HK-2 (cell line): ENCODE results near the gene SBK2.
A peak's percentile ranks its signal among the peaks of the same experiment; 100 is the strongest.
"Not testable (repeated sequence)": the region's sequence is repeated elsewhere in the genome, so short reads cannot be mapped to it uniquely, and the experiment has no call there.

Experiments used
- DNase-seq: peaks from one replicate; pipeline ENCODE4 v3.0.0-alpha.2; 2018; ENCODE audit not compliant: unreplicated experiment

SBK2 gene

DNA sequence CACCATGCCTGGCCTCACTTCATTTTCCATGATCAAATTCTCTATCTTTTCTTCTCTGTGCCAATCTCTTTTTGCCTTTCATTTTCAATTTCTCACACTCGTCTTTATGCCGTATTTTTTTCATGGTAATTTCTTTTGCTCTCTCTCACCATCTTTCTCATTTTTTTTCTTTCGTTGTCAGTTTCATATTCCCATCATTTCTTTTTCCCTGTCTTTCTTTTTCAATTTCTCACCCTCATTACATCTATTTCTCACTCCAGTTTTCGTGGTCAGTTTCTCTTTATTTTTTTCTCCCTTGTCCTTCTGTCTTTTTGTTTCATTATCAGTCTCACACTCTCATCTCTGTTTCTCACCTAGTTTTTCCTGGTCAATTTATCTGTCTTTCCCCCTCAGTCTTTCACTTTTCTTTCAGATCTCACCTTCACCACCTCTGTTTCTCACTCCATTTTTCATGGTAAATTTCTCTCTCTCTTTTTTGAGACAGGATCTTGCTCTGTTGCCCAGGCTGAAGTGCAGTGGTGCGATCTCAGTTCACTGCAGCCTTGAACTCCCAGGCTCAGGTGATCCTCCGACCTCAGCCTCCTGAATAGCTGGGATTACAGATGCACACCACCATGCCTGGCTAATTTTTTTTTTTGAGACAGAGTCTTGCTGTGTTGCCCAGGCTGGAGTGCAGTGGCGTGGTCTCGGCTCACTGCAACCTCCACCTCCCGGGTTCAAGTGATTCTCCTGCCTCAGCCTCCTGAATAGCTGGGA is 34.6 kb downstream of the SBK2 start:
- DNase-seq, result no peak

- no peak for DNase-seq
Measured at GRCh38 chr19:55500368-55500952, 36.5 kb downstream of the SBK2 start.

DNA sequence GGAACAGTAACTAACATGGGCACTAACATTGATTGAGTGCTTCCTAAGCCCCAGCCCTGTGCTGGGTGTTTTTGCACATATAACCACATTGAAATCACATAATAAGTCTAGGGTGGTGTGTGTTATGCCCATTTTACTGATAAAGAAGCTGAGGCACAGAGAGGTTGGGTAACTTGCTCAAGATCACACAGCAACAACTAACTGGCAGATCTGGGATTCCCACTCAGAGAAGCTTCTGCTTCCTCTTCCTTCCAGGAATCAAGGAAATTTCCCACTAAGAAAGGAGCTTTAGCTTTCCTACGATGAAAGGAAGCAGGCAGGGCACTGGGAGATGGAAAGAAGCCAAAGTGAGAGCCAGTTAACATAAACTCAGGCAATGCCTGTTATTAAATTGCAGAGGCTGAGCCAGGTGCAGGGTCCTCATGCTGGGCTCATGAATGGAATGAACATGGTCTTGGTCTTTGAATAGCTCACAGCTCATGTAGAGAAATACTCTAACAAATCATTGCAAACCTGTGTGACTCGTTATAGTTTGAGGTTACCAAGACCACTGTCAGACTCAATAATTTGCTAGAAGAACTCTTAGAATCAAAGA is 38.6 kb downstream of the SBK2 start:
- DNase-seq, result no peak

DNA sequence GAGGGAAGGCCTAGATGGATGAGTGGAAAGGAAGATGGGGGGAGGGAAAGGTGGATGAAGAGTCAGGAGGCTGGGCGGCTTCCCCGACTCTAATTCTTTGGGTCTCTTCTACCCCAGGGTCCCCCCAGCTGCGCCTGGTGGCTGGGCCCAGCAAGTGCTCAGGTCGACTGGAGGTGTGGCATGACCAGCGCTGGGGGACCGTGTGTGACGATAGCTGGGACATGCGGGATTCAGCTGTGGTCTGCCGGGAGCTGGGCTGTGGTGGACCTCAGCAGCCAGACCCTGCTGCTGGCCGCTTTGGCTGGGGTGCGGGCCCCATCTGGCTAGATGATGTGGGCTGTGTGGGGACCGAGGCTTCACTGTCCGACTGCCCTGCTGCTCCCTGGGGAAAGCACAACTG is 39.2 kb downstream of the SBK2 start:
- DNase-seq, result no peak

- not testable (repeated sequence) for DNase-seq
Measured at GRCh38 chr19:55496820-55497219, 40.1 kb downstream of the SBK2 start.

GRCh38 chr19:55495646-55496349 is 41.1 kb downstream of the SBK2 start:
- DNase-seq, result no peak

DNA sequence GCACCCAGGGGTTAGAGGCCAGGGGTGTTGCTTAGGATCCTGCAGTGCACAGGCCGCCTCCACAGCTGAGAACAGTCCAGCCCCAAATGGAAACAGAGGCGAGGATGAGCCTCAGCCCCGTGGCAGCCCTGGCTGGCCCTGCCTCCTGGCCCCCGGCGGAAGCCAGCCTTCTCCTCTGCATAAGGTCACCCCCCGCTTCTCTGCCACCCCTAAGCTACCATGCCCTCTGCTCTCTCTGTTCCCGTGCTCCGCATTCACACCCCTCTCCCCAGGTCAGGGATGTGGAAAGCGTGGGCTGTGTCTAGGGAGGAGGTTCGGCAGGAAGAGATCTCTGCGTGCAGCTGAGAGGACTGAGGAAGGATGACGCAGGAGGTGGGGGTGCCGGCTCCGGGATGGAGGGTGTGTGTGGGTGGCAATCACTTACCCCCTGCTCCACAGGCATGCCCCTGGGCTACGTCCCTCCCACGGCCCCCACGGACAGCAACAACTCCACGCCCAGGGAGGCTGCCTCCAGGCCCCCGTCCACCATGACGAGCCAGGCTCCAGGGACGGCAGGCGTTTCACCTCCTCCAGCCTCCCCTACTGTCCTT is 42.7 kb downstream of the SBK2 start:
- no peak for DNase-seq

GRCh38 chr19:55493645-55494171 is 43.2 kb downstream of the SBK2 start:
- DNase-seq, result no peak

DNA sequence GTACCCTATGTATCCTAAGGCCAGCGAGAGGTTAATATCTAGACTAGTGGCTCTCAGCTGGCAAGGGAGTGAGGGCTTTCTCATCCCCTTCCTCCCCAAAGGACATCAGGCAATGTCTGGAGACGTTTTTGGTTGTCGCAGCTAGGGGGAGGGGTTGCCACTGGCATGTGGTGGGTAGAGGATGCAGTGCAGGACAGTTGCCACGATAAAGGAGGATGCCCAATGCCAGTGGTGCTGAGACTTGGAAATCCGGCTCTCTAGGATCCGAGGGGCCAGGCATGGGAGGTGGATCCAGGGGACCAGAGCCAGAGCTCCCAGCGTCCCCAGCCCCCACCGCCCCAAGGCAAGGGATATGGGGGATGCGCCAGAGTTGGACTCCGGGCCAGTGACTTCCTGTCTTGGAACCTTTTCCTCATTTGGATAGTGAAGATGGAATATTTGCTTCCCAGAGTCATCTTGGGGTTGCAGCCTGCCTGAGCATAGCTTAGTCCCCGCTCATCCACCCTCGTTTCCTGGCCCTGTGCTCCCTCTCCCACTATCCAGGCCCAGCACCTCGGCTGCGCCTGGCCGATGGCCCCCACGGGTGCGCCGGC is 43.8 kb downstream of the SBK2 start:
- no peak for DNase-seq

- DNase-seq, result no peak
Measured at GRCh38 chr19:55492362-55492944, 44.5 kb downstream of the SBK2 start.

DNA sequence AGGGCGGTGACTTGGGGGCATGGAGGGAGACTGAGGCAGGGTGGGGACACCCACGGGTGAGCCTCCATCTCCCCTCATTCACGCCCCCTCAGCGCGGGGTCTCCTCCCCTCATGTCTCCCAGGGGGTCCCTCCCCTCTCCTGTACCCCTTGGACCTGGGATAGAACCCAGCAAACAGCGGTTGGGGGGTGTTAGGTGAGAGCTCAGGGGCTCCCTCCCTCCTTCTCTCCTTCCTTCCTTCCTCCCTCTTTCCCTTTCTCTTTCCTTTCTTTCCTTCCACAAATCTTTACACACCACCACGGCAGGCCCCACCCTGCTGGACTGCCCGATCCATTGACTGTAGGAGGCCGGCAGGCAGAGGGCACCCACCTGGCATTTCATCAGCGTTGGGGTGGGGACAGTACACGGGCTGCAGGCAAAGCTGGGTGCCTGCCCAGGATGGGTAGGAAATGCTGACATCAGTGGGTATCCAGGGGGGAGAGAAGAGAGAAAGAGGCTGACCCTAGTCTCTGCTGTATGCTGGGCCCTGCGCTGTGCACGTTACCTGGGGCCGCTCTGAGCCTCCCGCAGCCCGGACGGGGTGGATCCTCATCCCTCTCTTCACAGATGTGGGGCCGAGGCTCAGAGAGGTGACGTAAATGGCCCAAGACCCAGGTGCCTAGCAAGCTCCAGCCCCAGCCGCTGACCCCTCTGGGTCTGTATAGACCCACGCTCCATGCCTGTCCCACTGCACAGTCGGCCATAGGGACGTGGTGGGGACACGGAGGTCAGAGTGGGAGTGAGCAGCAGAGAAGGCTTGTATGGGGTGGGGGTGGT is 45.2 kb downstream of the SBK2 start:
- DNase-seq, result no peak

- DNase-seq, result no peak
Measured at GRCh38 chr19:55490478-55491432, 46.2 kb downstream of the SBK2 start.

DNA sequence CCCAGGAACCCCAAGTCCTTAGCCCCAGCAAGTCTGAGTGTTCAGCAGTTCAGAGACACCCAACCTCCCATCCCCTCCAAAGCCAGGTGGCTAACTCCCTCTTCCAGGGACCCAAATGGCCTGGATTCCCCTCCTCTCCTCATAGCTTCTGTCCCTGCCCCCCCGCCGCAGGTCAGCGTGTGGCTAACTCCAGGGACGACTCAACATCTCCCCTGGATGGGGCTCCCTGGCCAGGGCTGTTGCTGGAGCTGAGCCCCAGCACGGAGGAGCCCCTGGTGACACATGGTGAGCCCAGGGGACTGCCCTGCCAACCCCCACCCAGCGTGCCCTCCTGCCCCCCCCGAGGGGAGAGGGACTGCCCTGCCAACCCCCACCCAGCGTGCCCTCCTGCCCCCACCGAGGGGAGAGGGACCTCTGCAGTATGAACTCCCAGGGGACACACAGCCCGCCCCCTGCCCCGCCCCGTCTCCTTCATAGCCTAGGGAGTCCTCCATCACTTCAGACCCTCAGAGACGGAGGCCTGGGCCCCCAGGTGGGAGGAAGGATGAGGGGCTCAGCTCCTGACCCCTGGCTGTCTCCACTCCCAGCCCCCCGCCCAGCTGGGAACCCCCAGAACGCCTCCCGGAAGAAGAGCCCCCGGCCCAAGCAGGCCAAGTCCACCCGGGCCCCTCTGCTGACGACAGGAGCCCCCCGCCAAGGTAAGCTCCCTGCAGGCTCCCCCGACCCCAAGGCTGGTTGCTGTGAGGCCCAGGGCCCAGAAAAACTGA is 47.0 kb downstream of the SBK2 start:
- DNase-seq, result no peak

GRCh38 chr19:55488986-55489710 is 47.8 kb downstream of the SBK2 start:
- no peak for DNase-seq

GRCh38 chr19:55487924-55488687 is 48.8 kb downstream of the SBK2 start, which contains the start of gene SSC5D:
SSC5D (plus strand) TSS chr19:55488436; CDS start chr19:55488590, 154 bp downstream.
- peak; percentile 70 for DNase-seq

GRCh38 chr19:55486971-55487923 is 49.7 kb downstream of the SBK2 start:
- peak; percentile 91 for DNase-seq
